K562 (cell line): ENCODE data around the gene SLC10A4.

Experiments used
- CTBP1 ChIP-seq: fragments of 450-650 bp; IDR thresholded peaks from 2 replicates; pipeline ENCODE4 v1.6.1; 2016; ENCODE audit warnings: borderline replicate concordance
- CTCF ChIP-seq, 3 experiments: IDR thresholded peaks in 2 of 3; conservative IDR thresholded peaks in 1 of 3; 2 replicates each; pipeline ENCODE4 v1.5.1; 2011 to 2012; ENCODE audit warnings: low read length in 3 of 3, mild to moderate bottlenecking in 3 of 3, control low read depth in 2 of 3, improper control_type of control experiment in 1 of 3, inconsistent platforms in 1 of 3, low read depth in 1 of 3, mixed read lengths in 1 of 3, moderate library complexity in 1 of 3; ENCODE audit not compliant: insufficient read depth in 2 of 3
- E2F1 ChIP-seq: sonication (generic); formaldehyde crosslinking; IDR thresholded peaks from 2 replicates; pipeline ENCODE4 v1.8.1; 2023; ENCODE audit warnings: mild to moderate bottlenecking, missing genetic modification reagents, moderate library complexity
- E2F8 ChIP-seq: fragments of 450-650 bp; IDR thresholded peaks from 2 replicates; pipeline ENCODE4 v1.7.1; 2018; ENCODE audit warnings: mild to moderate bottlenecking, low read depth; ENCODE audit not compliant: partially characterized antibody
- GATAD2A ChIP-seq: fragments of 450-650 bp; IDR thresholded peaks from 2 replicates; pipeline ENCODE4 v1.6.1; 2017
- GTF2F1 ChIP-seq: IDR thresholded peaks from 2 replicates; pipeline ENCODE4 v1.6.1; 2011; ENCODE audit warnings: low read depth, low read length, improper control_type of control experiment
- MEF2A ChIP-seq: IDR thresholded peaks from 2 replicates; pipeline ENCODE4 v1.6.1; 2011; ENCODE audit warnings: low read depth, mild to moderate bottlenecking, low read length, moderate library complexity; ENCODE audit not compliant: control insufficient read depth
- NCOA1 ChIP-seq: fragments of 450-650 bp; IDR thresholded peaks from 2 replicates; pipeline ENCODE4 v1.6.1; 2016; ENCODE audit warnings: low read depth
- RERE ChIP-seq: sonication (generic); formaldehyde crosslinking; IDR thresholded peaks from 2 replicates; pipeline ENCODE4 v1.8.0; 2023; ENCODE audit warnings: missing genetic modification reagents, mild to moderate bottlenecking, borderline replicate concordance
- TAF1 ChIP-seq: IDR thresholded peaks from 2 replicates; pipeline ENCODE4 v1.6.1; 2011; ENCODE audit warnings: mild to moderate bottlenecking, low read length, moderate library complexity; ENCODE audit not compliant: insufficient read depth, control insufficient read depth, severe bottlenecking; ENCODE audit errors: extremely low read depth
- ZNF124 ChIP-seq: sonication (generic); formaldehyde crosslinking; IDR thresholded peaks from 2 replicates; pipeline ENCODE4 v1.8.1; 2022; ENCODE audit warnings: missing genetic modification reagents

GRCh38 chr4:48526406-48526805 is 43.3 kb downstream of the SLC10A4 start:
- TF ChIP-seq CTCF (IDR thresholded peaks at IDR 0.05 in 2 of 3, conservative IDR thresholded peaks at IDR 0.05 in 1 of 3; ENCODE audit: insufficient read depth in 2 of 3, low read depth in 1 of 3, low read length in 3 of 3) (no peak), GTF2F1 (no peak), E2F8 (no peak), ZNF124 (CRISPR knock-in tag) (no peak), RERE (CRISPR knock-in tag) (no peak), E2F1 (CRISPR knock-in tag) (no peak), GATAD2A (no peak), NCOA1 (no peak), MEF2A (no peak), TAF1 (no peak), CTBP1 (no peak)
